ENCODE results near the gene RBM7.

RBM7 gene

DNA sequence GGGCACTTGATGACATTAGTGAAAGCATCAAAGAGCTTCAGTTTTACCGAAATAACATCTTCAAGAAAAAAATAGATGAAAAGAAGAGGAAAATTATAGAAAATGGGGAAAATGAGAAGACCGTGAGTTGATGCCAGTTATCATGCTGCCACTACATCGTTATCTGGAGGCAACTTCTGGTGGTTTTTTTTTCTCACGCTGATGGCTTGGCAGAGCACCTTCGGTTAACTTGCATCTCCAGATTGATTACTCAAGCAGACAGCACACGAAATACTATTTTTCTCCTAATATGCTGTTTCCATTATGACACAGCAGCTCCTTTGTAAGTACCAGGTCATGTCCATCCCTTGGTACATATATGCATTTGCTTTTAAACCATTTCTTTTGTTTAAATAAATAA is 49.4 kb downstream of the RBM7 start:
- DNase-seq, result no peak

DNA sequence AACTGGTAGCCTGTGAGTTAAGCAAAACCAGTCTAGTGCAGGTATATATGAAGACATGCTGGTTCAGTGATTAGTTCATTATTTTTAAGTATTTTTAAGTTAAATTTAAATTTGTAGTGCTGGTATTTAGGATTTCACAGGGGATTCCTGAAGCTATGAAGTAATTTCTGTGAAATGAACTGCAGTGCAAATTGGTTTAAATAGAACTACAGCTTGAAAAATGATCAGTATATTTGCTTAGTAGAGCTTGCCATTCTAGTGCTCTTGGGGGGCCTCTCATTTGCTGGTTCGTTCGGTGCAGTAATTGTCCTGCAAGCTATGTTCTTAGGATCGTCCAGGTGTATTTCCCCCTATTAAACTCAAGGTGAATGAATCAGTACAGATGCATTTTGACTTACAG is 51.9 kb downstream of the RBM7 start:
- no peak for DNase-seq
